Measurements from ENCODE around the gene AMMECR1L. TPM values are rescaled to one million over a fixed set of nuclear protein-coding genes. Genes with fewer than 3 reads are reported as not detected.
"Not testable (repeated sequence)": the region's sequence is repeated elsewhere in the genome, so short reads cannot be mapped to it uniquely, and the experiment has no call there.

Gene AMMECR1L
- total RNA-seq, 5 donors from 2014 or later (not counting 1 experiment from before 2014, with no cell fraction given) = 10.2 to 18.1 (median 15.0) TPM

DNA sequence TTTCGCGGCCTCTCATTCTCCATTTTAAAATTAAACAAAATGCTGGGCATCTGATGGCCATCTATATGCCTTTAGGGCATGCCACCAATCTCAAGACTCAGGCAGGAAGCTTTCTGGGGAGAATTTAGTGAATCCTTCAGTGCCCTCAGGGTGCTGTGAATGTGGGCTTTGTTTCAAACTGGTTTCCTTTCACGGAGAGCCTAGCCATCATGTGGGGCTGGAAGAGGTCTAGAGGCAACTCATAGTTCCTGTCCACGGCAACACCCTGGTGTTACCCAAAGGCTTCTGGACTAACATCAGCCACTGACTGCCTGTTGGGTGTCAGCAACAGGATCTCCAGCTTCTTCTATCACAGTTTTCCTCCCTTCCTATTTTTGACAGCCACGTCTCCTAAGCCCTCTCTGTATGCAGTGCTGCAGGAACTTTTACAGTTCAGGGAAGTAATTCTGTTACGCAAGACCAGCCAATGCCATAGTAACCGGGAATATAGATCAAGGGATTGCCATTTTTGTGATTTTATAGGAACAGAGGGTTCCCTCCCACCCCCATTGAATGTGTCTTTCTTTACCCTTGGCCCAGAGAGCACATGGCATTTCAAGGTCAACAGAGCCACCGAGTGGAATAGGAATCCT, 66.8 kb downstream of the AMMECR1L start:
- Histone ChIP-seq H3K27ac (ENCODE audit: low read length) (no peak overlapping the region), H3K4me3 (ENCODE audit: control insufficient read depth in 1 of 2, extremely low read depth in 1 of 2, low read length in 1 of 2) (no peak overlapping the region), H3K36me3 (ENCODE audit: control insufficient read depth in 2 of 2, extremely low read depth in 1 of 2, insufficient read depth in 1 of 2, low read length in 1 of 2) (no peaks in the 10 kb centered on the region), H3K27me3 (replicated peaks in 1 of 2; ENCODE audit: control insufficient read depth in 2 of 2, extremely low read depth in 1 of 2, insufficient read depth in 2 of 2, low read length in 1 of 2) (no peaks in the 10 kb centered on the region), H3K4me1 (ENCODE audit: control insufficient read depth in 1 of 2, extremely low read depth in 1 of 2, insufficient read depth in 2 of 2, low read length in 2 of 2) (no peaks in the 10 kb centered on the region), H3K9me3 (no peaks in the 10 kb centered on the region)
- ChIA-PET CTCF (interaction anchor here in 1 of 2 donors (0.6 kb wide), 1 partner anchor 200 kb away, joined by 4 read pairs; no protein-coding TSS in a partner anchor), POLR2A (no interaction called here)
- DNase-seq (no peak), ATAC-seq (replicated peaks in 1 of 4) (no peak)
- peaks cover 5% of the 10 kb centered on the region for H3K36me3 Mint-ChIP-seq
- peaks cover 0 to 15% (median 13%) of the 10 kb centered on the region in 3 donors for H3K9me3 Mint-ChIP-seq
- H3K4me3 Mint-ChIP-seq = no peak overlapping the region
- H3K27ac Mint-ChIP-seq = no peak overlapping the region
- 92% methylated on average over 2 of the region's 8 CpGs for WGBS (ENCODE audit: insufficient coverage)
- H3K4me1 Mint-ChIP-seq = no peaks in the 10 kb centered on the region
- H3K27me3 Mint-ChIP-seq = peaks cover 7% of the 10 kb centered on the region in 2 donors

DNA sequence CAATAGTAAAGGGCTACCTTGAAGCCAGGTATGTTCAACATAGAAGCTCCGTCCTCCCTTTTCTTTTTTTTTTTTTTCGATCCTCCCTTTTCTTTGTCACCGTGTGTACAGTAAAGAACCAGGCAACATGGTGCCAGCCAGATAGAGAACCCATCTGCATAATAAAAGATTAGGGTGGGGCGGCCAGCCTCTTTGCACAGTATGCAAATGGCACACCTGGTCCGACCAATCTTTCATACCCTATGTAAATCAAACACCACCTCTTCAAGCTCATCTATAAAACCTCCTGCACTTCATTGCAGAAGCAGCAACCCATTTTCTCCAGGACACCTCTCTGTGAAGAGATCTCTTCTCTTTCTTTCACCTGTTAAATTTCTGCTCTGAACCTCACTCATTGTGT, 67.5 kb downstream of the AMMECR1L start:
- Mint-ChIP-seq H3K4me1 (no peaks in the 10 kb centered on the region), H3K27ac (no peak overlapping the region), H3K9me3 (peaks cover 0 to 15% (median 13%) of the 10 kb centered on the region in 3 donors), H3K4me3 (no peak overlapping the region), H3K27me3 (peaks cover 7 to 8% of the 10 kb centered on the region in 2 donors), H3K36me3 (peaks cover 5% of the 10 kb centered on the region)
- WGBS (ENCODE audit: insufficient coverage) = 100% methylated on average over 2 of the region's 5 CpGs
- POLR2A ChIA-PET = no interaction called here
- H3K4me1 ChIP-seq (ENCODE audit: control insufficient read depth in 1 of 2, extremely low read depth in 1 of 2, insufficient read depth in 2 of 2, low read length in 2 of 2) = no peaks in the 10 kb centered on the region
- H3K27me3 ChIP-seq (replicated peaks in 1 of 2; ENCODE audit: control insufficient read depth in 2 of 2, extremely low read depth in 1 of 2, insufficient read depth in 2 of 2, low read length in 1 of 2) = no peaks in the 10 kb centered on the region
- no peak for DNase-seq
- no peaks in the 10 kb centered on the region for H3K9me3 ChIP-seq
- no peak for ATAC-seq (replicated peaks in 1 of 4)
- no peak overlapping the region for H3K4me3 ChIP-seq (ENCODE audit: control insufficient read depth in 1 of 2, extremely low read depth in 1 of 2, low read length in 1 of 2)
- CTCF ChIA-PET = interaction anchor here in 1 of 2 donors (0.6 to 0.7 kb wide), 2 partner anchors 112 to 201 kb away, joined by 3 to 4 read pairs; no protein-coding TSS in a partner anchor
- no peak overlapping the region for H3K27ac ChIP-seq (ENCODE audit: low read length)
- H3K36me3 ChIP-seq (ENCODE audit: control insufficient read depth in 2 of 2, extremely low read depth in 1 of 2, insufficient read depth in 1 of 2, low read length in 1 of 2) = no peaks in the 10 kb centered on the region

DNA sequence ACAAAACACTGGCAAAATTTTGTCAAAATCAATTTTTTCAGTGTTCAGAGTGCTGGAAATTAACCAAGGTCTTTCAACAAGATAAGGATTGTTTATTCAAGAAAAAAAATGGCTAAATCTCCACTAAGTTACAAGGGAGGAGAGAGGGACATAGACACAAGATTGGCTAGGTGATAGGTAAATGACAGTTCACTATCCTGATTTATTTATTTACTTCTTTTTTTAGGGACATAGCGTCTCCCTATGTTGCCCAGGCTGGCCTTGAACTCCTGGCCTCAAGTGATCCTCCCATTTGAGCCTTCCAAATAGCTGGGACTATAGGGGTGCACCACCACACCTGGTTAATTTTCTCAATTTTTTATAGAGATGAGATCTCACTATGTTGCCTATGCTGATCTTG, 71.1 kb downstream of the AMMECR1L start:
- Mint-ChIP-seq H3K9me3 (peaks cover 0 to 6% (median 4%) of the 10 kb centered on the region in 3 donors), H3K27ac (no peak overlapping the region), H3K4me1 (peaks cover 14 to 28% (median 24%) of the 10 kb centered on the region in 3 donors), H3K4me3 (no peak overlapping the region), H3K27me3 (peaks cover 9 to 11% of the 10 kb centered on the region in 2 donors), H3K36me3 (peaks cover 2% of the 10 kb centered on the region)
- Histone ChIP-seq H3K27ac (ENCODE audit: low read length) (no peak overlapping the region), H3K27me3 (replicated peaks in 1 of 2; ENCODE audit: control insufficient read depth in 2 of 2, extremely low read depth in 1 of 2, insufficient read depth in 2 of 2, low read length in 1 of 2) (no peaks in the 10 kb centered on the region), H3K4me3 (ENCODE audit: control insufficient read depth in 1 of 2, extremely low read depth in 1 of 2, low read length in 1 of 2) (no peak overlapping the region), H3K36me3 (ENCODE audit: control insufficient read depth in 2 of 2, extremely low read depth in 1 of 2, insufficient read depth in 1 of 2, low read length in 1 of 2) (no peaks in the 10 kb centered on the region), H3K4me1 (ENCODE audit: control insufficient read depth in 1 of 2, extremely low read depth in 1 of 2, insufficient read depth in 2 of 2, low read length in 2 of 2) (peaks cover 3 to 9% of the 10 kb centered on the region in 2 experiments), H3K9me3 (no peaks in the 10 kb centered on the region)
- no CpG with 5 or more reads among the region's 1 CpG for WGBS (ENCODE audit: insufficient coverage)
- ATAC-seq (replicated peaks in 1 of 4) = no peak
- CTCF ChIA-PET = interaction anchor here (0.6 kb wide), 3 partner anchors 43 to 230 kb away, joined by 3 to 4 read pairs (median 4); no protein-coding TSS in a partner anchor
- no peak for DNase-seq
- POLR2A ChIA-PET = interaction anchor here (0.6 kb wide), 2 partner anchors 19 to 27 kb away, joined by 3 to 5 read pairs; no protein-coding TSS in a partner anchor

DNA sequence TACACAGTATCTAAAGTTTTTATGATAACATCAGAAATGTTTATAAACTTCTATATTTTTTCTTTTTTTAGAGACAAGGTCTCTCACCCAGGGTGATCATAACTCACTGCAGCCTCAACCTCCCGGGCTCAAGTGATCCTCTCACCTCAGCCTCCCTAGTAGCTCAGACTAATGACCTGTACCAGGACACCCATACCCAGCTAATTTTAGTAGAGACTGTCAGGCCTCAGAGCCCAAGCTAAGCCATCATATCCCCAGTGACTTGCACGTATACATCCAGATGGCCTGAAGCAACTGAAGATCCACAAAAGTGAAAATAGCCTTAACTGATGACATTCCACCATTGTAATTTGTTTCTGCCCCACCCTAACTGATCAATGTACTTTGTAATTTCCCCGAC, 73.3 kb downstream of the AMMECR1L start:
- H3K27ac Mint-ChIP-seq = peak overlapping the region in 1 of 2 donors; percentile 98
- POLR2A ChIA-PET; H3K36me3 ChIP-seq (ENCODE audit: control insufficient read depth in 2 of 2, extremely low read depth in 1 of 2, insufficient read depth in 1 of 2, low read length in 1 of 2); H3K27ac ChIP-seq (ENCODE audit: low read length); H3K36me3 Mint-ChIP-seq; H3K4me3 ChIP-seq (ENCODE audit: control insufficient read depth in 1 of 2, extremely low read depth in 1 of 2, low read length in 1 of 2); DNase-seq; H3K9me3 ChIP-seq; H3K27me3 ChIP-seq (replicated peaks in 1 of 2; ENCODE audit: control insufficient read depth in 2 of 2, extremely low read depth in 1 of 2, insufficient read depth in 2 of 2, low read length in 1 of 2); ATAC-seq (replicated peaks in 1 of 4); H3K27me3 Mint-ChIP-seq; H3K9me3 Mint-ChIP-seq: not testable (repeated sequence)
- CTCF ChIA-PET = interaction anchor here in 1 of 2 donors (4.1 kb wide), 1 partner anchor 17 kb away, joined by 9 read pairs; no protein-coding TSS in a partner anchor
- peaks cover 31 to 48% (median 43%) of the 10 kb centered on the region in 3 donors for H3K4me1 Mint-ChIP-seq
- peak overlapping the region; percentile 69 to 100 (median 95) for H3K4me3 Mint-ChIP-seq
- 95% methylated on average over 3 of the region's 3 CpGs for WGBS (ENCODE audit: insufficient coverage)
- H3K4me1 ChIP-seq (ENCODE audit: control insufficient read depth in 1 of 2, extremely low read depth in 1 of 2, insufficient read depth in 2 of 2, low read length in 2 of 2) = peaks cover 9 to 23% of the 10 kb centered on the region in 2 experiments

Other genes with a start within 250 kb of the AMMECR1L start
- gene GPR17, start 239.8 kb downstream of the AMMECR1L start, total RNA-seq = not detected
- 10 to 100 TPM in 3 of 5 donors, 1 to 10 TPM in 2; 8.4 to 14.8 (median 10.3) TPM for gene LIMS2, start 210.4 kb downstream of the AMMECR1L start, total RNA-seq
- gene SFT2D3, start 184.5 kb downstream of the AMMECR1L start, total RNA-seq = 10 to 100 TPM in 3 of 5 donors, 1 to 10 TPM in 2; 6.1 to 13.9 (median 12.4) TPM
- 10 to 100 TPM; 54.5 to 79.8 (median 76.2) TPM for gene WDR33, start 74.8 kb downstream of the AMMECR1L start, total RNA-seq
- 10 to 100 TPM; 22.3 to 28.9 (median 27.4) TPM for gene POLR2D, start 27.8 kb downstream of the AMMECR1L start, total RNA-seq
- gene SAP130, start 142.1 kb upstream of the AMMECR1L start, total RNA-seq = 10 to 100 TPM; 25.3 to 31.2 (median 29.2) TPM
- 10 to 100 TPM; 46.0 to 50.8 (median 48.4) TPM for gene UGGT1, start 205.2 kb upstream of the AMMECR1L start, total RNA-seq